ENCODE data around the gene ZFYVE19.

- TF ChIP-seq CTCF (conservative IDR thresholded peaks at IDR 0.05; ENCODE audit: low read length): no peak
- TF ChIP-seq EZH2phosphoT487 (IDR thresholded peaks at IDR 0.05; ENCODE audit: borderline replicate concordance): no peak
These were observed 31.9 kb downstream of the ZFYVE19 start for GRCh38 chr15:40838756-40839155.

Measured in Loucy (cell line).